ENCODE measurements around the gene ABR.

The ABR gene

GRCh38 chr17:1179818-1180742, at the start of gene ABR:
TSS of gene ABR (minus strand) at chr17:1179981. CDS start at chr17:1179727, 254 bp downstream.
- DNase-seq (ENCODE audit: low read depth in 4 of 4, low spot score in 1 of 4): peak in 1 of 4 experiments; percentile 44

- DNase-seq (ENCODE audit: low read depth in 4 of 4, low spot score in 1 of 4): peak in 1 of 4 experiments; percentile 12
Measured at GRCh38 chr17:1229349-1229899, 49.6 kb upstream of the ABR start.

DNA sequence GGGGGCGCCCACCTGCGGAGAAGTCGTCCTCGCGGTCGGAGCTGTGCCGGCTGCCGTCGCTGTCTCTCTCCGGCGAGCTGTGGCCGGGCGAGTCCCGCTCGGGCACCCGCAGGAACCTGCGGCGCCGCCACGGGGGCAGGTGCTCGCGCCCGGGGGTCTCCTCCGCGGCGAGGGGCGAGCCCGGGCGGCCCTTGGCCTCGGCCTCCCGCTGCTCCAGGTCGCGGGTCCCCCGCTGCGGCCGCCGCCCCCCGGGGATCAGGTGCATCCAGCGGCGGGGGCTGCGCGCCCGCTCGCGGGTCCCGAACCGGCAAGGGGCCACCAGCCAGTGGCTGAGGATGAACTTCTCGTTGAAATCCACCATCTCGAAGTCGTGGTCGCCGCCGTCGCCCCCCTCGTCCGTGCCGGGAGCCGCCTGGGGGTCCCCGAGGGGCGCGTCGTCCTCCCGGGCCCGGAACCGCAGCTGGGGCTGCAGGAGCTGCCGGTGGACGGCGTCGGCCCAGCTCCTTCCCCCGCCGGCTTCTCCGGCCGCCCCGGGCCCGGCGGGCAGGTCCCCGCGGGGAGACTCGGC, 49.1 kb upstream of the ABR start:
- no peak for DNase-seq (ENCODE audit: low read depth in 4 of 4, low spot score in 1 of 4)

GRCh38 chr17:1227917-1228780, 48.4 kb upstream of the ABR start:
- DNase-seq (ENCODE audit: low read depth in 4 of 4, low spot score in 1 of 4): no peak

- no peak for DNase-seq (ENCODE audit: low read depth in 4 of 4, low spot score in 1 of 4)
Measured at GRCh38 chr17:1227365-1227764, 47.6 kb upstream of the ABR start.

DNA sequence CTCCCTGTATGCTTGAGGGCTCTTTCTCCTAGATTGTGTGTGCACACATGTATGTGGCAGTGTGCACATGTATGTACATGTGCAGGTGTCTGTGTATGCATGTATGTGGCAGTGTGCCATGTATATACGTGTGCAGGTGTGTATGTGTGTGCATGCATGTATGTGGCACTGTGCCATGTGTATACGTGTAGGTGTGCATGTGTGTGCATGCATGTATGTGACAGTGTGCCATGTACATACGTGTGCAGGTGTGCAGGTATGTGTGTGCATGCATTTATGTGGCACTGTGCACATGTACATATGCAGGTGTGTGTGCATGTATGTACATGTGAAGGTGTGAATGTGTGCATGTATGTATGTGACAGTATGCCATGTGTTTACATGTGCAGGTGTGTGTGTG, 46.5 kb upstream of the ABR start:
- no peak for DNase-seq (ENCODE audit: low read depth in 4 of 4, low spot score in 1 of 4)

DNA sequence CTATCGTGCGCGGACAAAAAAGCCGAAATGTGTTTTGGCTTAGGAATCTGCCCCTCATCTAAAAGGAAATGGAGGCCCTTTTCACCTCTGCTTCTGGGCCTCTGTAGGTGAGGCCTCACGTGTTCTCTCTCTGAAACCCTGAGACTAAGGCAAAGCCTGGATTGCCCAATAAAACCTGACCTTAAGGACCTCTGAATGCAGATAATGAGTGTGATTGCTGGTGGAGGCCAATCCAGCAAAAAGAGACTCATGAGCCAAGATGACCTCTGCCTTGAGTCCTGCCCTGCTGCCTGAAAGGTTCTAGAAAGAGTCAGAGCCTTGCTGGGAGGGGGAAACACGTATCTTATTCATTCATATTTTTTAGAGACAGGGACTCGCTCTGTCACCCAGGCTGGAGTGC, 44.5 kb upstream of the ABR start:
- DNase-seq (ENCODE audit: low read depth in 4 of 4, low spot score in 1 of 4): no peak

DNA sequence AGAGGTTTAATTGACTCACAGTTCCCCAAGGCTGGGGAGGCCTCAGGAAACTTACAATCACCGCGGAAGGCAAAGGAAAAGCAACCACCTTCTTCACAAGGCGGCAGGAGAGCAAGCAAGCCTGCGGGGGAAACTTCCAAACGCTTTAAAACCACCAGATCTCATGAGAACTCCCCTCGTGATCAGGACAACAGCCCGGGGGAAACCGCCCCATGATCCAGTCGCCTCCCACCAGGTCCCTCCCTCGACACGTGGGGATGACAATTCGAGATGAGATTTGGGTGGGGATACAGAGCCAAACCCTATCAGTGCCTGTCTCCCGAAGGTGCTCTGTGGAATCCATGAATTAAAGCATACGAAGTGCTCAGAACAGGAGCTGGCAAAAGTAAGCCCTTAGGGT, 43.9 kb upstream of the ABR start:
- no peak for DNase-seq (ENCODE audit: low read depth in 4 of 4, low spot score in 1 of 4)

DNA sequence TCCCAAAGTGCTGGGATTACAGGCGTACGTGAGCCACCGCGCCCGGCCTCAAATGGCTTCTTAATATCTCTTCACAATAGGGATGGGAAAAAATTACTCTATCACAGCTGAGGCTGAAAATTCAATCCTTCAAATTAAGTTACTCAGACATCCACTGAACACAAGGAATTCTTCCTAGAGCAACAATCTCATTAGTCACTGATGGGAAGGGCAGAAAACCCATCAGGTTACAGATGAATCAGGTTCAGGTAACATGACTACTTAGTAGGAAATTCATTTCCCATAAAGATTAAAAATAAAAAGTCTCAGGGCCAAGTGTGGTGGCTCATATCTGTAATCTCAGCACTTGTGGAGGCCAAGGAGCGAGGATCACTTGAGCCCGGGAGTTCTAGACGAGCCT, 42.5 kb upstream of the ABR start:
- no peak for DNase-seq (ENCODE audit: low read depth in 4 of 4, low spot score in 1 of 4)

DNA sequence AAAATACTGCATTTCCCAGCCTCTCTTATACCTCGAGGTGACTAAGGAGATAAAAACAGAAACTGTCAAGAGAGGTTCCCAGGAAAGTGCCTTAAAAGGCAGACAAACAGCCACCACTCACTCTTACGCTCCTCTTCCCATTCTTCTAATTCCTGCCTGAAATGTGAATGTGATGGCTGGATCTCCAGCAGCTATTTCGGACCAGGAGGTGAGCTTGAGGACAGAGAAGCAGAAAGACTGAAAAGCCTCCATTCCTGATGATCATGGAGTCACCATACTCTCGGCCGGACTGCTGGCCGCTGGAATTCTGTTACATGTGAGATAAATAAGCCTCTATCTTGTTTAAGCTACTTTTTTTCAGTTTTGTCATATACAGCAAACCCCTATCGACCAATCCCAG, 41.4 kb upstream of the ABR start:
- DNase-seq (ENCODE audit: low read depth in 4 of 4, low spot score in 1 of 4): no peak

DNA sequence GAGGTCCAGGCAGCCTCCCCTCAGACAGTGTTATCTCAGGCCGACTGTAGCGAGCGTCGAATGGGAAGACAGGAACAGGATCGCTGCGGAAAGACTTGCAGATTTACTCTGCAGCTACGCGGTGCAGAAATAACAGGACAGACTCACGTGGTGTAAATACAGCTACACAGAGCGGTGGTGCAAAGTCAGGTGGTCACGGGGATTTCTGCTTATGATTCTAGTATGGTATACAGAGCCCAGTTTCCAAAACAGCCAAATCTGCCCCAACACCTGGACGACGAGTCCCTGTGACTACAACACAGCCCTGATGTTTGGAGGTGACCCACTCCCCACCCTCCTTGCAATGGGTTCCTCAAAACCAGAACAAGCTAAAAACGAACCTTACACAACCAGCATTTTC, 40.6 kb upstream of the ABR start:
- no peak for DNase-seq (ENCODE audit: low read depth in 4 of 4, low spot score in 1 of 4)

DNA sequence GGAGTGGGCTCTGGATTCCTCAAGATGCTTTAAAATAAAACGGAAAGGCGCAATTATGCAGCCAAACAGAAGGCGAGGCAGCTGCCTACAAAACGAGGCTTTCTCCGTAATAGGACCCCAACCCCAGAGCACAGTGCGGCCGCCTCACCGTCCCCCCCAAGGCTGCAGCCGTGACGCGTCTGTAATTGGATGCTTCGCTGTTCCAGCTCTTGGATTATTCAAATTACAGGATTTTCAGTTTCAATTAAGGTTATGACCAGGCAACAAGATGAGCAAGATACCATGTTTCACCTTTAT, 37.3 kb upstream of the ABR start:
- no peak for DNase-seq (ENCODE audit: low read depth in 4 of 4, low spot score in 1 of 4)

DNA sequence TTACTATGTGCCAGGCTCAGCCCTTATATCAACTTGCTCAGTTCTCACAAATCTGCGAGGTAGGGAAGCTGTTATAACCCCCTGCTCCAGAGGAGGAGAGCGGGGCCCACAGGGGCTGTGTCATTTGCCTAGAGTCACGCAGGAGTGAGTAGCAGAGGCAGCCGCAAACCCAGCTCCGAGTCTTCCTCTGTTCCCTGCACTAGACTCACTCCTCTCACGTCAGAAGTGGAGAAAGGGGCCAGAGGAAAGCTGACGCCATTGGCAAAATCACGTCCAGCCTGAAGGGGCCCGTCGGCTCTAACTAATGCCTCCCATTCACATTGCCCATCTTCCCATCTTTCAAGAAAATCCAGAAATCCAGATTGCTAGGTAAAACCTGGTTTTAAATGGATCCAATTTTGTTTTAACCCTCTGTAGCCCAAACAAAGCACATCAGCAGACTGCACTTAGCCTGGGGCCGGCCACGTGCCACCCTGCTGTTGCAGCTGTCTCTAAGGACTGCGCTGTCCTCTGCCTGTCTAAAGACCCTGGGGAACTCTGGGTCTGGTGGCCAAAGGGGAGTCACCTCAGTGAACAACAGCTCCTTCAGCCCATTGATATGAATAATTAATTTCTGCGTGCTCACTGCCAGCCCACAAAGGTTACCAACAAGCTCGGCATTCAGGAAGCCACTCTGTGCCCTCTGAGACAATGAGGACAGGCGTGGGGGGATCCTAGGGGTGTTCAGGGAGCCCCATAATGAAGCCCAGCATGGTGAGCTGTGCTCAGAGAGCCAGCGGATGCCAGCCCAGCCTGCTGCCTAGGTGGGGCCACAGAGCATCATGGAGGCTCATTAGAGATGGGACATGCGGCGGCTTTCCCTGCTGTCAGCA, 36.7 kb upstream of the ABR start:
- DNase-seq (ENCODE audit: low read depth in 4 of 4, low spot score in 1 of 4): no peak

- no peak for DNase-seq (ENCODE audit: low read depth in 4 of 4, low spot score in 1 of 4)
Measured at GRCh38 chr17:1212946-1213345, 33.2 kb upstream of the ABR start.

DNA sequence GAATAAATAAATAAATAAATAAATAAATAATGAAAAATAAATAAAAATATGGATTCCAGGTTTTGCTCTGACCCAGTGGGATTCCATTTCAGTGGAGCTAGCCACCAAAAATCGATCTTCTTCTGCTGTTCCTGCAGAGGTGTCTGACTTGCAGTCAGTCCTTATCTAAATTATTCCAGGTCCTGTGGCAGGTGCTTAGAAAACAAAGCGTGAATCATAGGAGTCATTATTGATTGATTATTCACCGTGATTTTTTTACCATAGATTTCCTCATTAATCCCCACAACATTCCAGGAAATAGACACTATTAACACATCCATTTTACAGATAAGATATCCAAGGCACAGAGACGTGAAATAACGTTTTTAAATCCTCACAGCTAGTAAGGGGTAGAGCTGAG, 31.5 kb upstream of the ABR start:
- DNase-seq (ENCODE audit: low read depth in 4 of 4, low spot score in 1 of 4): no peak

DNA sequence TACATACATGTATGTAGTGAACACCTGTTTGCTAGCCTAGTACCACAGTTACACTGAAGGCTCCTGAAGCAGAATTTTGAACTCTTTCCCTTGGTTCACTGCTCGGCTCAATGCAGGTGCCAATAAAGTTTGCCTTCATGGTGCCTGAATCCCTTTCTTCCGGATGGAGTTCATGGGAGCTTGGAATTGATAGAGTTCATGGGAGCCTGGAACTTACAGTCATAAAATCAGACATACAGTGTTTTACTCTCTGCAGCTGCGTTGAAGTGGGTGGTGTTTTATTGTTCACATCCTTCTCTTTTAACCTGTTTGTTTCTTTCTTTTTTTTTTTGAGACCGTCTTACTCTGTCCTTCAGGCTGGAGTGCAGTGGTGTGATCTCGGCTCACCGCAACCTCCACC, 29.2 kb upstream of the ABR start:
- DNase-seq (ENCODE audit: low read depth in 4 of 4, low spot score in 1 of 4): no peak

GRCh38 chr17:1206026-1206777, 26.4 kb upstream of the ABR start:
- DNase-seq (ENCODE audit: low read depth in 4 of 4, low spot score in 1 of 4): no peak

DNA sequence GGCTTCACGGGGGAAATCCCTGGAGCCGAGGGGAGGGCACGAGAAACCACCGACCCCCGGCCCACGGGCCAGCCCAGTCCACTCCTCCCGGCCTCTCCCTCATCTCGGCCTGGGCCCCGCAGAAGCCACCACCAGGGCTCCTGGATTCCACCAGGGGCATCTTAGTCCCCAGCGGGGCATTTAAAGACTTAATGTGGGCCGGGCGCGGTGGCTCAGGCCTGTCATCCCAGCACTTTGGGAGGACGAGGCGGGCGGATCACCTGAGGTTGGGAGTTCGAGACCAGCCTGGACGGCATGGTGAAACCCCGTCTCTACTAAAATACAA, 24.1 kb upstream of the ABR start:
- no peak for DNase-seq (ENCODE audit: low read depth in 4 of 4, low spot score in 1 of 4)

GRCh38 chr17:1203111-1203966, 23.6 kb upstream of the ABR start:
- peak in 1 of 4 experiments; percentile 17 for DNase-seq (ENCODE audit: low read depth in 4 of 4, low spot score in 1 of 4)

Data from stimulated activated CD4-positive, alpha-beta T cell treated with anti-CD3 and anti-CD28 coated beads, Interleukin-1b, Interleukin-23, amount 100 ng/mL, for 24 hours (primary cell).